Measurements from ENCODE around the gene ULK4.
A peak's percentile ranks its signal among the peaks of the same experiment; 100 is the strongest.

The ULK4 gene

GRCh38 chr3:41424543-41425300, 537.2 kb downstream of the ULK4 start:
- no peak overlapping the region for H3K4me3 ChIP-seq (ENCODE audit: low read depth, low read length)
- no peak for DNase-seq (ENCODE audit: low read depth)
- TF ChIP-seq POLR2A (IDR thresholded peaks at IDR 0.05; ENCODE audit: extremely low read depth, insufficient read length) (no peak), CTCF (IDR thresholded peaks at IDR 0.05; ENCODE audit: low read depth, low read length) (no peak), MAX (IDR thresholded peaks at IDR 0.05; ENCODE audit: low read depth, low read length) (no peak), MYC (IDR thresholded peaks at IDR 0.05; ENCODE audit: low read depth, low read length) (no peak)

GRCh38 chr3:41419809-41420208, 542.1 kb downstream of the ULK4 start:
- TF ChIP-seq POLR2A (IDR thresholded peaks at IDR 0.05; ENCODE audit: extremely low read depth, insufficient read length): no peak
- no peak for TF ChIP-seq MYC (IDR thresholded peaks at IDR 0.05; ENCODE audit: low read depth, low read length)
- TF ChIP-seq CTCF (IDR thresholded peaks at IDR 0.05; ENCODE audit: low read depth, low read length): no peak
- no peak overlapping the region for H3K4me3 ChIP-seq (ENCODE audit: low read depth, low read length)
- DNase-seq (ENCODE audit: low read depth): peak; percentile 6

GRCh38 chr3:41418961-41419691, 542.8 kb downstream of the ULK4 start:
- TF ChIP-seq POLR2A (IDR thresholded peaks at IDR 0.05; ENCODE audit: extremely low read depth, insufficient read length) (no peak), MAX (IDR thresholded peaks at IDR 0.05; ENCODE audit: low read depth, low read length) (no peak), MYC (IDR thresholded peaks at IDR 0.05; ENCODE audit: low read depth, low read length) (no peak), CTCF (IDR thresholded peaks at IDR 0.05; ENCODE audit: low read depth, low read length) (no peak)

GRCh38 chr3:41417574-41417973, 544.3 kb downstream of the ULK4 start:
- H3K4me3 ChIP-seq (ENCODE audit: low read depth, low read length): no peak overlapping the region
- no peak for DNase-seq (ENCODE audit: low read depth)
- TF ChIP-seq MAX (IDR thresholded peaks at IDR 0.05; ENCODE audit: low read depth, low read length): no peak
- no peak for TF ChIP-seq MYC (IDR thresholded peaks at IDR 0.05; ENCODE audit: low read depth, low read length)
- no peak for TF ChIP-seq CTCF (IDR thresholded peaks at IDR 0.05; ENCODE audit: low read depth, low read length)
- TF ChIP-seq POLR2A (IDR thresholded peaks at IDR 0.05; ENCODE audit: extremely low read depth, insufficient read length): no peak

More at GRCh38 chr3:41418961-41419691, 542.8 kb downstream of the ULK4 start:
- DNase-seq (ENCODE audit: low read depth): peak; percentile 1
- no peak overlapping the region for H3K4me3 ChIP-seq (ENCODE audit: low read depth, low read length)

- DNase-seq (ENCODE audit: low read depth): no peak
- no peak overlapping the region for H3K4me3 ChIP-seq (ENCODE audit: low read depth, low read length)
- TF ChIP-seq MYC (IDR thresholded peaks at IDR 0.05; ENCODE audit: low read depth, low read length) (no peak), POLR2A (IDR thresholded peaks at IDR 0.05; ENCODE audit: extremely low read depth, insufficient read length) (no peak), MAX (IDR thresholded peaks at IDR 0.05; ENCODE audit: low read depth, low read length) (no peak), CTCF (IDR thresholded peaks at IDR 0.05; ENCODE audit: low read depth, low read length) (no peak)
These were observed 550.8 kb downstream of the ULK4 start for GRCh38 chr3:41411065-41411464.

All from NB4 (cell line).